Ascending aorta (tissue), 2 donors: ENCODE results near the gene TSPAN11. TPM values are rescaled to one million over a fixed set of nuclear protein-coding genes. Genes with fewer than 3 reads are reported as not detected.

Experiments
- DNase-seq, 2 donors: peaks; one replicate each; pipeline ENCODE4 v3.0.0-alpha.2; 2019; ENCODE audit warnings: low spot score in 2 of 2
- H3K27ac ChIP-seq, 2 donors: fragments of 200-600 bp; sonication (generic); one replicate each; pipeline ENCODE4 v1.5.1; 2016 to 2017; ENCODE audit warnings: mild to moderate bottlenecking in 1 of 2
- H3K27me3 ChIP-seq: fragments of 200-600 bp; sonication (generic); one replicate; pipeline ENCODE4 v1.5.1; 2017
- H3K36me3 ChIP-seq, 2 donors: fragments of 200-600 bp; sonication (generic); one replicate each; pipeline ENCODE4 v1.5.1; 2016
- H3K4me1 ChIP-seq, 2 donors: fragments of 200-600 bp; sonication (generic); one replicate each; pipeline ENCODE4 v1.5.1; 2016 to 2017; ENCODE audit warnings: mild to moderate bottlenecking in 1 of 2
- H3K4me3 ChIP-seq, 2 donors: fragments of 200-600 bp; sonication (generic); one replicate each; pipeline ENCODE4 v1.5.1; 2016 to 2017; ENCODE audit warnings: mild to moderate bottlenecking in 1 of 2
- H3K9me3 ChIP-seq, 2 donors: fragments of 200-600 bp; sonication (generic); one replicate each; pipeline ENCODE4 v1.5.1; 2016
- intact Hi-C: fragments of 100-400 bp; cut with DNase I; formaldehyde crosslinking; loops from one replicate; pipeline ENCODE4 v1.15.1; 2023
- total RNA-seq: library from RNA; depleted of rRNA; stranded (reverse); fragments of >200 nt; gene quantifications from one replicate; pipeline ENCODE4 v1.1.0, GENCODE V29; 2016
- TF ChIP-seq, protein P1 (sequence below), 3 experiments: fragments of 200-600 bp in 2 of 3; fragments of 450-650 bp in 1 of 3; sonication (generic) in 2 of 3; IDR thresholded peaks; one replicate each; pipeline ENCODE4 v1.5.1; 2016 to 2019; ENCODE audit warnings: antibody characterized with exemption in 3 of 3, mild to moderate bottlenecking in 1 of 3, moderate library complexity in 1 of 3

Gene TSPAN11
- total RNA-seq, 1 donor from 2014 or later, result 5.2 TPM

DNA sequence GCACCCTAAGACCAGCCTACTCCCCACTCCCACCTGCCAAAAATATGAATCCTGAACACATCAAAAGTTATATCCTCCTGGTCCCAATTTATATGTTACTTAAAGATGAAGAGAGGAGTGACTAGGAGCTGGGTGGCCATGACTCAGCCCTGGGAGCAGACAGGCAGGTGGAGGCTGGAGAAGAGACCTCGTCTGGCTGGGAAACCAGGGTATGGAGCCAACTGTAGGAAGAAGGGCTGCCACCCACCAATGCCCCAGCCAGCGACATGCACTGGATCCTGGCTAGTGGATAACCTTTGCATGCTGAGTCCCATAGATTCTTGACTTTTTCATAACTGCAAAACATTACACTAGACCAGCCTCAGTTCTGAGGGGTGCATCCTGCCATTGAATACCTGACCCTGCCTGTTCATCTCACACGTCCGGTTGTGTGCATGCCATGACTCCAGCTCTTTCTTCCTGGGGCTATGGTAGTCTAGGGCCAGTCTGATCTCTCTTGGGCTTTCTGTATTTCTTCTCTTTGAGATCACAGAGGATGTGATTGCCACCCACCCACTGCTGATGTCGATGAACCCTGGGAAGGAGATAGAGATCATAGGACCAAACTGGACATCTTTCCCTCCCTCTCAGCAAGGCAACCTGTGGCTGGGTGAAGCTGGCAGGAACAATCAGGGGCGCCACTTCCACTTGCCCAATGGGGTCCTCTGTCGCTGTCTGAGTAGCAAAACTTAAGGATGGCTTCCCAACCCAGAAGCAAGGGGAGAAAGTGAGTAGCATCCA lies 77.5 kb downstream of the TSPAN11 start:
- intact Hi-C loops, result no loop called here
- no peak overlapping the region for H3K27ac ChIP-seq
- H3K36me3 ChIP-seq, result no peaks in the 10 kb centered on the region
- H3K27me3 ChIP-seq, result no peaks in the 10 kb centered on the region
- DNase-seq, result no peak
- no peaks in the 10 kb centered on the region for H3K9me3 ChIP-seq
- no peak overlapping the region for H3K4me3 ChIP-seq
- no peaks in the 10 kb centered on the region for H3K4me1 ChIP-seq
- TF ChIP-seq, protein P1, sequence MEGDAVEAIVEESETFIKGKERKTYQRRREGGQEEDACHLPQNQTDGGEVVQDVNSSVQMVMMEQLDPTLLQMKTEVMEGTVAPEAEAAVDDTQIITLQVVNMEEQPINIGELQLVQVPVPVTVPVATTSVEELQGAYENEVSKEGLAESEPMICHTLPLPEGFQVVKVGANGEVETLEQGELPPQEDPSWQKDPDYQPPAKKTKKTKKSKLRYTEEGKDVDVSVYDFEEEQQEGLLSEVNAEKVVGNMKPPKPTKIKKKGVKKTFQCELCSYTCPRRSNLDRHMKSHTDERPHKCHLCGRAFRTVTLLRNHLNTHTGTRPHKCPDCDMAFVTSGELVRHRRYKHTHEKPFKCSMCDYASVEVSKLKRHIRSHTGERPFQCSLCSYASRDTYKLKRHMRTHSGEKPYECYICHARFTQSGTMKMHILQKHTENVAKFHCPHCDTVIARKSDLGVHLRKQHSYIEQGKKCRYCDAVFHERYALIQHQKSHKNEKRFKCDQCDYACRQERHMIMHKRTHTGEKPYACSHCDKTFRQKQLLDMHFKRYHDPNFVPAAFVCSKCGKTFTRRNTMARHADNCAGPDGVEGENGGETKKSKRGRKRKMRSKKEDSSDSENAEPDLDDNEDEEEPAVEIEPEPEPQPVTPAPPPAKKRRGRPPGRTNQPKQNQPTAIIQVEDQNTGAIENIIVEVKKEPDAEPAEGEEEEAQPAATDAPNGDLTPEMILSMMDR (IDR thresholded peaks at IDR 0.05), result no peak

- no peak for DNase-seq
- Histone ChIP-seq H3K27ac (no peak overlapping the region), H3K4me1 (no peaks in the 10 kb centered on the region), H3K36me3 (no peaks in the 10 kb centered on the region), H3K9me3 (no peaks in the 10 kb centered on the region), H3K27me3 (no peaks in the 10 kb centered on the region), H3K4me3 (no peak overlapping the region)
- TF ChIP-seq, protein P1 (IDR thresholded peaks at IDR 0.05), result no peak
- intact Hi-C loops, result no loop called here
These were observed 78.1 kb downstream of the TSPAN11 start for GRCh38 chr12:31004666-31005065.

- Histone ChIP-seq H3K27me3 (no peaks in the 10 kb centered on the region), H3K4me1 (no peaks in the 10 kb centered on the region), H3K27ac (no peak overlapping the region), H3K4me3 (no peak overlapping the region), H3K36me3 (no peaks in the 10 kb centered on the region), H3K9me3 (no peaks in the 10 kb centered on the region)
- no peak for DNase-seq
- TF ChIP-seq, protein P1 (IDR thresholded peaks at IDR 0.05), result no peak
- intact Hi-C loops, result no loop called here
These were observed 78.9 kb downstream of the TSPAN11 start for GRCh38 chr12:31005256-31005943.

- TF ChIP-seq, protein P1 (IDR thresholded peaks at IDR 0.05), result no peak
- Histone ChIP-seq H3K27ac (no peak overlapping the region), H3K4me1 (no peaks in the 10 kb centered on the region), H3K27me3 (no peaks in the 10 kb centered on the region), H3K4me3 (no peak overlapping the region), H3K9me3 (no peaks in the 10 kb centered on the region), H3K36me3 (no peaks in the 10 kb centered on the region)
- DNase-seq, result no peak
- intact Hi-C loops, result no loop called here
These were observed 79.4 kb downstream of the TSPAN11 start for GRCh38 chr12:31005944-31006361.

DNA sequence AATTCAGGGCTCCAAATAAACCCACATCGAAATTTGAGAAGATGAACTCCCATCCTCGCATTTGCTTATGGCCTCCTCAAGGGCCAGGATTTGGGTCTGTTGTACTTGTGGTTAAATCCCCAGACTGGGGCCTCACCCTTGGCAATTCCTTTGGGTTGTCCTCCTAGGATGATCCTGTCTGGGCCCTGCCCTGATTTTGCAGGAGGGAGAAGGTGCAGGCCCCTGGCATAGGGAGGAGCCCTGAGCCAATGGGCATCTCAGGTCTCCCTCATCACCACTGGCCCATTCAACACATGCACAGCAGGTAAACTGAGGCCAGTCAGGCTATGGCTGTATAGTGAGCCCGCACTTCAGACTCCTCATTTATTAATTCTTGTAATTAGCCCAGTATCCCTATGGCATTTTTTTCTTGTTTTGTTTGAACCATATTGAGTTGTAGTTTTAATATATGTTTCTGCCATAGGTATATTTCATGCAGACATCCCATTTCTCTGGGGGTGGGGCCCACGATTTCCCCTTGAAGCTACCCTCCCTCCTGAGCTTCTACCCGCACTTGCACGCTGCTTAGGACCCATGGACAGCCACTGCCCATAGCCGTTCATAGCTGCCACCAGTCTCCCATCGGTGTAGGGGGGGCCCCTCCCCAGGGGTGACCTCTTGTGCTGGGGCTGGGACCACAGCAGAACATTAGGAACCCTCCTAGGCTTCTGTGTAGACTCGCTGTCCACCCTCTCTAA lies 80.0 kb downstream of the TSPAN11 start:
- H3K9me3 ChIP-seq, result no peaks in the 10 kb centered on the region
- no peak for DNase-seq
- TF ChIP-seq, protein P1 (IDR thresholded peaks at IDR 0.05), result no peak
- no peaks in the 10 kb centered on the region for H3K4me1 ChIP-seq
- H3K36me3 ChIP-seq, result no peaks in the 10 kb centered on the region
- H3K4me3 ChIP-seq, result no peak overlapping the region
- no peaks in the 10 kb centered on the region for H3K27me3 ChIP-seq
- intact Hi-C loops, result no loop called here
- H3K27ac ChIP-seq, result no peak overlapping the region
